ENCODE measurements around the gene LPP. TPM values are rescaled to one million over a fixed set of nuclear protein-coding genes. Genes with fewer than 3 reads are reported as not detected.

Gene LPP
- polyA plus RNA-seq, 2 of the 4 experiments (the other 2 are of a cell fraction), result 11.0 to 30.8 TPM

- TF ChIP-seq CHD2 (IDR thresholded peaks at IDR 0.05; ENCODE audit: low read length, partially characterized antibody), result no peak
- no peak for TF ChIP-seq SMC3 (IDR thresholded peaks at IDR 0.05)
- no peak for TF ChIP-seq FOSB (CRISPR knock-in tag; IDR thresholded peaks at IDR 0.05)
- Histone ChIP-seq H3K4me3 (no peak overlapping the region), H3K27ac (no peak overlapping the region; a peak in 1 of 6 replicates), H3K9me3 (no peaks in the 10 kb centered on the region), H3K4me1 (peaks cover under 1% of the 10 kb centered on the region; the same call in 1 of the 3 replicates), H3K4me2 (no peak overlapping the region)
- ChIA-PET POLR2A (no interaction called here), CTCF (interaction anchor here (0.8 to 1.2 kb wide), 2 partner anchors 14 to 661 kb away, joined by 3 read pairs; no protein-coding TSS in a partner anchor)
- WGBS (ENCODE audit: missing lambda C conversion rate), result 94% methylated on average over 3 of the region's 3 CpGs
- DNase-seq (ENCODE audit: low read depth in 1 of 2, low spot score in 1 of 2), result no peak
- no peak for FAIRE-seq
- no peak for ATAC-seq
Measured at GRCh38 chr3:188401244-188401993, 247.5 kb downstream of the LPP start.

DNA sequence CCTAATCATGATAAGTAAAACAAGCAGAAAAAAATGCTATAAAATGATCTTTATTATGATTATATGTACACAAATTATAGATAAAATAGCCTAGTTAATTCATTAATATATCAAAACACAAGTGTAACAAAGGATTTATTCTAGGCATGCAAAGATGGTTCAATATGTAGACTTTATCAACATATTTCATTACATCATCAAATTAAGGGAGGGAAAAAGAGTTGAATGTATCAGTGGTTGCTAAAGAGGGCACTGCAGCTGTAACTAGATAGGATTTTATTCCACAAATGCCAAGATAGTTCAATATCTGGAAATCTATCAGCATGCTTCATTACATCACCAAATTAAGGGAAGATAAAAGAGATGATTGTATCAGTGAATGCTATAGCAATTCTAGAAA, 248.3 kb downstream of the LPP start:
- H3K4me2 ChIP-seq, result no peak overlapping the region
- TF ChIP-seq ZFP36 (IDR thresholded peaks at IDR 0.05; ENCODE audit: borderline replicate concordance, partially characterized antibody) (no peak), E2F6 (IDR thresholded peaks at IDR 0.05; ENCODE audit: borderline replicate concordance, low read depth) (no peak), KDM5A (IDR thresholded peaks at IDR 0.05) (no peak), RAD21 (conservative IDR thresholded peaks at IDR 0.05 in 1 of 2, IDR thresholded peaks at IDR 0.05 in 1 of 2) (no peak), FOSL2 (IDR thresholded peaks at IDR 0.05) (no peak), FOSL2 (CRISPR knock-in tag; IDR thresholded peaks at IDR 0.05) (no peak), HOXB13 (CRISPR knock-in tag; IDR thresholded peaks at IDR 0.05; ENCODE audit: low read depth) (no peak), EHMT2 (IDR thresholded peaks at IDR 0.05; ENCODE audit: low read depth) (no peak), MAFK (IDR thresholded peaks at IDR 0.05; ENCODE audit: partially characterized antibody) (no peak), HMGXB4 (CRISPR knock-in tag; IDR thresholded peaks at IDR 0.05; ENCODE audit: borderline replicate concordance) (no peak), PHF8 (IDR thresholded peaks at IDR 0.05; ENCODE audit: borderline replicate concordance, low read depth) (no peak), SMC3 (IDR thresholded peaks at IDR 0.05) (no peak), ZSCAN20 (CRISPR knock-in tag; IDR thresholded peaks at IDR 0.05) (no peak), REST (IDR thresholded peaks at IDR 0.05) (no peak), JUNB (IDR thresholded peaks at IDR 0.05) (no peak), FOSB (CRISPR knock-in tag; IDR thresholded peaks at IDR 0.05) (no peak), BHLHE40 (IDR thresholded peaks at IDR 0.05; ENCODE audit: low read depth, low read length) (no peak), HDAC2 (IDR thresholded peaks at IDR 0.05) (no peak)
- TF ChIP-seq, protein P1, sequence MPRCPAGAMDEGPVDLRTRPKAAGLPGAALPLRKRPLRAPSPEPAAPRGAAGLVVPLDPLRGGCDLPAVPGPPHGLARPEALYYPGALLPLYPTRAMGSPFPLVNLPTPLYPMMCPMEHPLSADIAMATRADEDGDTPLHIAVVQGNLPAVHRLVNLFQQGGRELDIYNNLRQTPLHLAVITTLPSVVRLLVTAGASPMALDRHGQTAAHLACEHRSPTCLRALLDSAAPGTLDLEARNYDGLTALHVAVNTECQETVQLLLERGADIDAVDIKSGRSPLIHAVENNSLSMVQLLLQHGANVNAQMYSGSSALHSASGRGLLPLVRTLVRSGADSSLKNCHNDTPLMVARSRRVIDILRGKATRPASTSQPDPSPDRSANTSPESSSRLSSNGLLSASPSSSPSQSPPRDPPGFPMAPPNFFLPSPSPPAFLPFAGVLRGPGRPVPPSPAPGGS (IDR thresholded peaks at IDR 0.05), result no peak
- H3K4me1 ChIP-seq, result no peaks in the 10 kb centered on the region
- H3K4me3 ChIP-seq, result no peak overlapping the region
- no peaks in the 10 kb centered on the region for H3K9me3 ChIP-seq
- no peak overlapping the region for H3K27ac ChIP-seq
- ATAC-seq (no peak), DNase-seq (ENCODE audit: low read depth in 1 of 2, low spot score in 1 of 2) (no peak), FAIRE-seq (no peak)
- ChIA-PET POLR2A (no interaction called here), CTCF (no interaction called here)
